HS-5 (cell line): ENCODE results near the gene PGLYRP1.

Experiments
- DNase-seq: peaks from one replicate; pipeline ENCODE4 v3.0.0-alpha.2; 2012; ENCODE audit warnings: low read depth

Gene PGLYRP1

DNA sequence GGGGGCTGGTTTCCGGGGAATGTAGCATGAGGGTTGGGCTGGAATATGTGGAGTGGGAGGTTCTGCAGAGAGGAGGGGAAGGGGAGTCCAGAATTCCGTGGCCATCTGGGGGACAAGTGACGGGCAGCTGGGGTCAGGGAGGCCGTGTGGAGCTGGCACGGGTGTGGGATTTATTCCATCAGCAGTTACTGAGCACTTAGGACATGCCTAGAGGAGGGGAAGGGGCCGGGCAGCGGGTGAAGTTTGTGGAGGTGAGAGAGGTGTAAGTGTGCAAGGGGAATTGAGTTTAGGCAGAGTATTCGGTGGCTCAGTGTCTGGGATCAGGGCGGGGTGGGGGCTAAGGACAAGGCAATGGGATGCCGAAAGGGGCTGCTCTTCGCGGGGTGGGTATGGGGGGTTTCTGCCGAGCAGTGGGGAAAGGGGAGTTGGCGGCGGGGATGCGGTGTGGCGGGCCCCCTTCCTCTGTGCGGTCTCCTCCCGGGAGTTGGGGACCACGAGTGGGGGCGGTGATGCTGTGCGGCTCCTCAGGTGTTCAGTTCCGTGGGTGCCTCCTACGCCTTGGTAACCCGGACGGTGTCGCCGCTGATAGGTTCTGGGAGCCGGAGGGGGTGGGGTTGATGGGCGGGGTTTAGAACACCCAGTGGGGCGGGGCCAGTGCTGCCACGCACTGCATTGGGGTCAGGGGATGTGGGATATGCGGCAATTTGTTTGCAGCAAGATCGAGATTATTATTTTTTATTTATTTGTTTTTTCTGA lies 22.2 kb downstream of the PGLYRP1 start:
- no peak for DNase-seq

- DNase-seq = no peak
Observed at GRCh38 chr19:45999653-46000121, 23.2 kb downstream of the PGLYRP1 start.

- DNase-seq = no peak
Observed at GRCh38 chr19:45998834-45999233, 24.0 kb downstream of the PGLYRP1 start.

GRCh38 chr19:45996933-45997332 lies 25.9 kb downstream of the PGLYRP1 start:
- DNase-seq = no peak

- DNase-seq = no peak
Observed at GRCh38 chr19:45995715-45996385, 27.0 kb downstream of the PGLYRP1 start.

DNA sequence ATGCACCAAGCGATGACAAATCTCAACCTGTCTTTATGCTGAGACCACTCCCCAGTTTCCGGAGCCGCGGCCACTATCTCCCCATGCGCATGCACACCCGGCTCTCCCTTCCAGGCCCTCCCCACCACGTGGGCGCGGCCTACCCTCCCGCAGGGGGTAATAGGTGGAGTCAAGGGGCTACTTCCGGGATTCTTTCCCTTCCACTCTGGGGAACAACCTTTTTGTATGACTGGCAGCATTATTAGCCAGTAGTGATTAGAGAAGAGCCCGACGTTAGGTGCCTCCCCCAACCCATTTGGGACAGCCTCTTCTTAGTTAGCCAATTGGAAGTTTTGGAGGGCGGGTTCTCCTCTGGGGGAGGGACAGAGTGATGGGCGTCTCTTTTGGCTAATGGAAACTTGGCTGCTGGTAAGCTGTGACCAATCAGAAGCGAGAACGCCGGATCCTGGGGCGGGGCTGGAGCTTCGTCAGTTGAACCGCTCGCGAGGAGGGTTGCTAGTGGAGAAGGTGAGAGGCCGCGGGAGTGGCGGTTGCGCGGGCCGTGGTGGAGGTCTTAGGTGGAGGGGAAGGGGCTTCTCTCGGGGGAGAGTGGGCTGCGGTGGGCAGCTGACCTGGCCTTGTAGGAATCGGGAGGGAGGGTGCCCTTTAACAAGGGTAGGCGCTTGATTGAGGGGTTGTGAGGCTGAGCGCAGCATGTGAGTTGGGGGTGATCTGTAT lies 27.7 kb downstream of the PGLYRP1 start, which contains the start of gene CCDC61:
TSS of gene CCDC61 (plus strand) at position 470 of the 717 bp plus-strand sequence. CDS start 7,552 bp downstream, outside the sequence.
- peak; percentile 99 for DNase-seq

DNA sequence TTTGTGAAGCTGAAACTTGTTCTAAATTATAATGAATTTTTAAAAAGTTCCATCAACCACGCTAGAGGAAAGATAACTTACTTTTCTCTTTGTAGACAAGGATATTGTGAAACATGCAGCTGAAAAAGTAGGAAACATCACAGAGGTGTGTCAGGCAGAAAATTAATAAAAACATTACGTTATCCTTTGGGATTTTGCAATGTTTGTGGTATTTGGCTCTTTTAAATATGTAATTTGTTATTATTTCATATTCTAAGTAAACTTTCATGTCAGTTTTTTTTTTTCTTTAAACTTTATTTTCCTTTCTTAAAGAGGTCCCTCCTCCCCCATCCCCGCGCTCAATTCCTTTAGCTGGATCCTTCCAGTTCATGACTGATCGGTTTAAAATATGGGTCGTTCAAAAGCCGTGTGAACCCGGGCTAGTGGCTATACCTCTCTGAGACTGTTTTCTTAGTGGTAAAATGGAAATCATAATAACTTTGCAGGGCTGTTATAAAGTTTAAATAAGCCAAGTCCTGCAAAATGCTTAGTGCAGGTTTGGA lies 28.3 kb downstream of the PGLYRP1 start:
- no peak for DNase-seq

DNA sequence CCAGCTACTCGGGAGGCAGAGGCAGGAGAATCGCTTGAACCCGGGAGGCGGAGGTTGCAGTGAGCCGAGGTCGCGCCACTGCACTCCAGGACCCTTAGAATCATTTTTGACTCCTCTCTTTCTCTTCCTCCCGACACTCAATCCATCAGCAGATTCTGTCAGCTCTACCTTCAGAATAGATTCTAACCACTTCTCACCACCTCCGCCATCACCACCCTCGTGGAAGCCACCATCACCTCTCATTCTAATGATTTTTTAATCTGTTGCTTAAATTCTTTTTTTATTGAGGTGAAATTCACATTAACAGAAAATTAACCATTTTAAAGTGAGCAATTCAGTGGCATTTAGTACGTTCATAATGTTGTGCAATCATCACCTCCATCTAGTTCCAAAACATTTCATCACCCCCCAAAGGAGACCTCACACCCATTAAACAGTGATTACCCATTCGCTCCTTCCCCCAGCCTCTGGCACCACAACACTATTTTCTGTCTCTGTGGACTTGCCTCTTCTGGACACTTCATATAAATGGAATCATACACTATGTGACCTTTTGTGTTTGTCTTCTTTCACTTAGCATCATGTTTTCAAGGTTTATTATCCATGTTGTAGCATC lies 32.6 kb downstream of the PGLYRP1 start:
- DNase-seq = no peak

- no peak for DNase-seq
Observed at GRCh38 chr19:45985321-45985720, 37.5 kb downstream of the PGLYRP1 start.

DNA sequence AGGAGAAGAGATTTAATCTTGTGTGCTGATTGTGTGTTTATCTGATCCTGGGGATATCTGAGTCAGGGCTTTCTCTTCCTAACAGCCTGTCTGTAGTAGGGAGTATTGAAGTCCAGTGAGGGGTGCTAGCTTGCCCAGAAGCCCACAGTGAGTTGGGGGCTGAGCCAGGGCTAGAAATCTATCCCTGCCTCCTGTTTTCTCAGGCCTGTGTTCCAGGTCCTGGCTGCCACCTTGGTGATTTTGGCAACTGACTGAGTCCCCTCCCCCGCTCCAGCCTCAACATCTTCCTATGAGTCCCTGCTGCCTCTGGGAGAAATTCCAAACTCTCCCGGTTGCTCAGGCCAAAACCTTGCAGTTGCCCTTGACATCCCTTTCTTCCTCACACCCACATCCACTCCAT lies 41.5 kb downstream of the PGLYRP1 start:
- DNase-seq = no peak

DNA sequence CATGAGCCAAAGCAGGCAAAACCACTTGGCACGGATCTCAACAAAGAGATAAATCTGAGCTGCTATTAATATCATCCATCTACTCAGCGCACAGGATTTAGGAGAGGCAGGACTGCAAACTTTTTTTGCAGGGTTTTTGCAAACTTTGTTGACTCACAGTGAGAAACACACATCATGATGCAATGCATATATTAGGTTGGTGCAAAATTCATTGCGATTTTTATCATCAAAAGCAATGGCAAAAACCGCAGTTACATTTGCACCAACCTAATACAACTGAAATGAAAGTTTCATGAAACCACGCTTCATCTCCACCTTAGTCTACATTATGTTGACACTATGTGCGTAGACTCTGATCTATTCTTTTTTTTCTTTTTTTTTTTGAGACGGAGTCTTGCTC lies 44.7 kb downstream of the PGLYRP1 start:
- no peak for DNase-seq

DNA sequence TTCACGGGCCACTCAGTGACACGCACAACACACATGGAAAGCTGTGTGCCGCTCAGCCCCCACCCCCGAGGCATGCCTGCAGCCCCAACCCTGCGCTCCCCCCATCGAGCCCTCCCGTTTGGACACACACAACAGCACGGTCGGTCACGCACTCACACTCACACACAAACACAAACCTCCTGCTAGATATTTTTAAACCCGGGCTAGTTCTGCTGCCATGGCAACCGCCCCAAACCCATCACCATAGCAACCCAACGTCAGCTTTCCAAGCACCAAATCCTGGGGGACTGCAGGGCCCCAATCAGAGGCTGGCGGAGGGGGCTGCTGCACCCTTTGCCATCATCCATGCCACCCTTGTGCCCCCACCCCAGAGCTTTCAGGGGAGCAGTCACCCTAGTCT lies 46.7 kb downstream of the PGLYRP1 start:
- DNase-seq = no peak

- DNase-seq = no peak
Observed at GRCh38 chr19:45975306-45976070, 47.4 kb downstream of the PGLYRP1 start.

- DNase-seq = no peak
Observed at GRCh38 chr19:45973553-45974338, 49.1 kb downstream of the PGLYRP1 start, which contains the start of gene NOVA2. NOVA2 (minus strand) TSS chr19:45973865; CDS start chr19:45973351, 514 bp downstream.

DNA sequence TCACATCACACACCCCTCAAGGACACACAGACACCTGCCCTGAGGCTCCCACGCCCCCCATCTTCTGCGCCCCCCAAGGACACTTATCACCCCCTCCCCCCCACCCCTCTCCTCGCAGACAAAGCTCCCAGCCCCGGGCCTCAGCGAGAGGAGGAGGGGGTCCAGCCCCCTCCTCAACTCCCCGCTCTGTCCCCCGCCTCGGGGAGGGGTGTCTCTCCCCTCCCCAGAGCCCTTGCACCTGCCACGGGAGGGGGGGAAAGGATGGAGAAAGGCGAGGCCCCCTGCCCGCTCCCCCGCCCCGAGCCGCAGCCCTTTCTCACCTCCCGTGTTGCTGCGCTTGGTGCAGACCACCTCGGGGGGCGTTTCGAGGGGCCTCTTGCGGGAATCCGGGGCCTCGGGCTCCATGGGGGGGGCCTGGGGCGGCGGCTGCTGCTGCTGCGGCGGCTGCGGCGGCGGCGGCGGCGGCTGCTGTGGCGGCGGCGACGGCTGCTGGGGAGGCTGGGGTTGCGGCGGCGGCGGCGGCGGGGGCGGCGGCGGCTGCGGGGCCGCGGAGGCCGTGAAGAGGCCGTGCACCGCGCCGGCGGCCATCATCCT lies 49.8 kb downstream of the PGLYRP1 start:
- no peak for DNase-seq

GRCh38 chr19:45972081-45972946 lies 50.5 kb downstream of the PGLYRP1 start:
- no peak for DNase-seq

DNA sequence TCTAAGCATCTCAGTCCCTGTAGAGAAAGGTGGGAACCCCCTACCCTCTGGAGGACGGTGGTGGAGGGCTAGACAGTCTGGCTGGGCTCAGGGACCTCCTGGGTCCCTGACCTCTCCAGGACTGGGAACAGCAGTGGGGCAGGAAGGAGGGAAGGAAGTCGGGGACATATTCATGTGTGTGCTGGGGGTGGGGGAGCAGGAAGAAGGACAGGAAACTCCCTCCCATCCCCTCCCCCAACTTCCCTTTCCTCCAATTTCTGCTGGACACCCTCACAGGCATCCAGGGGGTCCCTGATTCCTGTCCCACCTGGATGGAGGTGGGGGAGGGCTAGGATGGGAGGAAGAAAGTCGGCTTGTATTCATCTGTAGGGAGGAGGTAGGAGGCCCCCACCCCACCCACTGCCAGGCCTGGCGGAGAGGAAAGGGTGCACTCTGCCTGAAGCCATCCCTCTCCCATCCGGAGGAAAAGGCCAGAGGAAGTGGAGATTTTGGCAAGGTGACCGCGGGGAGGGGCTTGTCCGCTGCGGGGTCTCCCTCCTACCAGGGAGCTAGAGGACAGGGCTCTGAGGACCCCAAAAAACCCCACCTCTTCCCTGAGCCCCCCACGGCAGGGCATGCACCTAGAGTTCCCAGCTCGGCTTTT lies 51.5 kb downstream of the PGLYRP1 start:
- no peak for DNase-seq

- no peak for DNase-seq
Observed at GRCh38 chr19:45969676-45970075, 53.2 kb downstream of the PGLYRP1 start.
